Right atrium auricular region (tissue), 2 donors: ENCODE data around the gene MYH14. TPM values are rescaled to one million over a fixed set of nuclear protein-coding genes. Genes with fewer than 3 reads are reported as not detected.

Experiments used
- DNase-seq: peaks from one replicate; pipeline ENCODE4 v3.0.0-alpha.2; 2019; ENCODE audit warnings: low spot score
- H3K27ac ChIP-seq, 2 donors: fragments of 200-600 bp; sonication (generic); 1 replicate in 1 of 2; 2 replicates in 1 of 2; pipeline ENCODE4 v1.5.1; 2016 to 2019
- H3K27me3 ChIP-seq, 2 donors: fragments of 200-600 bp; sonication (generic); one replicate each; pipeline versions ENCODE4 v1.5.1 to v1.6.0; 2017 to 2019
- H3K36me3 ChIP-seq: fragments of 200-600 bp; sonication (generic); one replicate; pipeline ENCODE4 v1.5.1; 2016
- H3K4me1 ChIP-seq, 2 donors: fragments of 200-600 bp; sonication (generic); one replicate each; pipeline versions ENCODE4 v1.5.1 to v1.6.0; 2017 to 2019
- H3K4me3 ChIP-seq, 2 donors: fragments of 200-600 bp; sonication (generic); 1 replicate in 1 of 2; 2 replicates in 1 of 2; pipeline ENCODE4 v1.5.1; 2017 to 2019; ENCODE audit warnings: mild to moderate bottlenecking in 1 of 2, moderate library complexity in 1 of 2
- H3K9me3 ChIP-seq, 2 donors: fragments of 200-600 bp; sonication (generic); one replicate each; pipeline ENCODE4 v1.5.1; 2019
- CTCF ChIP-seq, 2 donors: fragments of 200-600 bp; sonication (generic); IDR thresholded peaks; one replicate each; pipeline ENCODE4 v1.5.1; 2019; ENCODE audit warnings: antibody characterized with exemption in 2 of 2
- total RNA-seq, 2 donors: library from RNA; depleted of rRNA; stranded (reverse); fragments of >200 nt; gene quantifications; one replicate each; pipeline ENCODE4 v1.1.0, GENCODE V29; 2016

Gene MYH14
- total RNA-seq, 2 donors from 2014 or later: 40.9 to 44.5 TPM

- no peak for DNase-seq
- H3K27me3 ChIP-seq: no peaks in the 10 kb centered on the region
- H3K4me3 ChIP-seq: peak overlapping the region; percentile 41 to 49
- H3K27ac ChIP-seq: peak overlapping the region; percentile 82 to 88
- H3K9me3 ChIP-seq: no peaks in the 10 kb centered on the region
- H3K36me3 ChIP-seq: no peaks in the 10 kb centered on the region
- H3K4me1 ChIP-seq: peaks cover 0 to 50% of the 10 kb centered on the region in 2 donors
- TF ChIP-seq CTCF (IDR thresholded peaks at IDR 0.05): no peak
Observed at GRCh38 chr19:50330365-50331078, 127.1 kb downstream of the MYH14 start.

DNA sequence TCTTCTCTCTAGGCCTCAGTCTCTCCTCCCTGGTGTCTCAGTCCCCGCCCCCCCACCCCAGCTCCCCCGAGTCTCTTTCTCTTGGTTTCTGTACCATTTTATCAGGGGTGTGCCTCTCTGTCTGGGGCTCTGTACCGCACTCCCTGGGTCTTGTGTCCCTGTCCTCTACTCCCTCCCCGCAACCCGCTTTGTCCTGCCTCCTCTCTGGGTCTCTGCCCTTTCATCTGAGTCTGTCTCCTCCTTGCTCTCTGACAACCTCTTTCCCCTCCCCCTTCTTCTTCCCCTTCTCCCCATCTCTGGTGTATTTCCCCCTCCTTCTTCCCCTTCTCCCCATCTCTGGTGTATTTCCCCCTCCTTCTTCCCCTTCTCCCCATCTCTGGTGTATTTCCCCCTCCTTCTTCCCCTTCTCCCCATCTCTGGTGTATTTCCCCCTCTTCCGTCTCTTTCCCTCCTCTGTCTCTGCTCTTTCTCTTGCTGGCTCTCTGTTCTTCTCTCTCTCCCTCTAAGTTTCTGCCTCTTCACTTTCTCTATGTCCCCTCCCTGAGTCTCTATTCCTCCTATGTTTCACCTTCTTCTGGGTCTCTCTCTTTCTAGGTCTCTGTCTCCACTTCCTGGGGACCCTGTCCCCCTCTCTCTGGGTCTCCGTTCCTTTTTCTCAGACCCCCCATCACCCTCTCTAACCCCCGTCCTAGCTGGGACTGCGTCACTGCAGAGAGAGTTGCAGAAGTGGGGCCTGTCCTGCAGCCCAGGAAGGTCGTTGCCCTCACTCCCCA is 128.0 kb downstream of the MYH14 start:
- peak overlapping the region; percentile 82 to 88 for H3K27ac ChIP-seq
- no peaks in the 10 kb centered on the region for H3K9me3 ChIP-seq
- H3K36me3 ChIP-seq: no peaks in the 10 kb centered on the region
- DNase-seq: no peak
- peaks cover 0 to 42% of the 10 kb centered on the region in 2 donors for H3K4me1 ChIP-seq
- H3K4me3 ChIP-seq: peak overlapping the region; percentile 41 to 49
- no peak for TF ChIP-seq CTCF (IDR thresholded peaks at IDR 0.05)
- H3K27me3 ChIP-seq: no peaks in the 10 kb centered on the region

DNA sequence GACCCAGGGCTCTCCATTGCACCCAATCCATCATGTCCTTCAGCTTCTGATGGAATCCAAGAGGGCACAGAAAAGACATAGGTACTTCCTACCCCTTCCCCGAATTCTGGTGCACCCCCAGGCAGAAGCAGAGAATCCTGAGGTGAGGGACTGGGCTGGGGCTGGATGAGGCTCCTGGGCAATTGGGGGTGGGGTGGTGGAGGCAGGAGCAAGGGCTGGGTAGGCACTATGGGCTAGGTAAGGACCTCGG is 128.5 kb downstream of the MYH14 start:
- Histone ChIP-seq H3K4me1 (peaks cover 0 to 40% of the 10 kb centered on the region in 2 donors), H3K9me3 (no peaks in the 10 kb centered on the region), H3K27me3 (no peaks in the 10 kb centered on the region), H3K27ac (peak overlapping the region; percentile 62 to 77), H3K4me3 (no peak overlapping the region), H3K36me3 (no peaks in the 10 kb centered on the region)
- no peak for TF ChIP-seq CTCF (IDR thresholded peaks at IDR 0.05)
- no peak for DNase-seq

DNA sequence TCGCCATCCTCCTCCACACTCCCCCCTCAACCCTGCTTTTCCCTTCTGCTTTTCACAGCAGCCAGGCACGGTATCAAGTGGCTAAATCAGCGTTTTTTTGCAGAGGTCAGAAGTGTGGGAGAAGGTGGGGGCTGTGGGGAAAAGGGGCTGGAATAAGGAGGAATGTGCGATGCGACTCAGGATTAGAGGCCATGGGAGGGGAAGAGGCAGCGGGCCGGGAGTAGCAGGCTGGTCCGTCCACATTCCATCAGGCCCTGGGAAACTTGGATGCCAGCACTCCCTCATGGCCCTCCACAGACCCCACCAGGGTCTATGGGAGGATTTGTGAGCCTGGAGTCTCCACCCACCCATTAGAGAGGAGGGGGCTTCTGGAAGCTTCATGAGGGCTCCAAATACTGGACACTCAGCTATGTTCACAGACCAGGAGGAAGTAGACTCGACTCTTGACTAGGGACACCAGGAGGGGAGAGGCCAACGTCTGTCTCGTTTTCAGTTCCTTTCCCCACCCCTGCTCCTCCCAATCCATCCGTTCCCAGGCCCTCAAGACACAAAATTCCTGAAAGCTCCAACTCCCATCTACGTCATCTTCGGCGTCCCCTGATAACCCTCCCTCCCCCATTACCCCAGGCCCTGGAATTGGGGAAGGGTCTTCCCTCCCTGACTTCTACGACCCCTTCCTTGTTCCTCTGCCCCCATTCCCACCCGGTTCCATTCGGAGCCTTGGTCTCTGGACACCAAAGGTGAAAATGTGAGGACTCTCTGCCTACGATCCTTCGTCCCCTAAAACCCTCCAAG is 129.0 kb downstream of the MYH14 start:
- no peak for DNase-seq
- no peak for TF ChIP-seq CTCF (IDR thresholded peaks at IDR 0.05)
- H3K4me1 ChIP-seq: peaks cover 0 to 40% of the 10 kb centered on the region in 2 donors
- no peaks in the 10 kb centered on the region for H3K9me3 ChIP-seq
- no peaks in the 10 kb centered on the region for H3K36me3 ChIP-seq
- peak overlapping the region; percentile 62 to 77 for H3K27ac ChIP-seq
- H3K27me3 ChIP-seq: no peaks in the 10 kb centered on the region
- peak overlapping the region; percentile 41 to 44 for H3K4me3 ChIP-seq

DNA sequence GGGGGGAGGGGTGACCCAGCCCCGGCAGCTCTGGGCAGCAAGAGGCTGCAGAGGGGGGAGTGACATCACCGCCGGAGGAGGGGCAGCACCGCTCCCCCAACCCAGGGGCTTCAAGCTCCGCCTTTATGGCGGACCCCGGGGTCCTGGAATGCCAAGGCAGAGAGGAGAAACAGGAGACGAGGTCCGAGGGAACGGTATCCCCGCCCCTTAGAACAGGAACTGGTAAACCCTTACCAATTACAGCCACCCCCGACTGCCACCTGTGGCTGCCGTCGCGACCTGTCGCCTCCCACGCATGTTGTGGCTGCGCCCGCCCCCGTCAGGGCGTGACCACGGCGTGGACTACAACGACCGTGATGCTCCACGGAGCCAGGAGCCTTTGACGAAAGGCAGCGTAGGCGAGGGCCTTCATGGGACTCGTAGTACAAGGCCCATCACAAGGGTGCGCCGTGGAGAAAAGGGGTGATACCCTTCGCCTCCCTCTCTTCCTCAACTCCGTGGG is 129.9 kb downstream of the MYH14 start:
- H3K4me3 ChIP-seq: peak overlapping the region; percentile 41 to 44
- no peaks in the 10 kb centered on the region for H3K27me3 ChIP-seq
- DNase-seq: peak; percentile 92
- TF ChIP-seq CTCF (IDR thresholded peaks at IDR 0.05): no peak
- H3K36me3 ChIP-seq: no peaks in the 10 kb centered on the region
- peaks cover 0 to 40% of the 10 kb centered on the region in 2 donors for H3K4me1 ChIP-seq
- H3K9me3 ChIP-seq: no peaks in the 10 kb centered on the region
- peak overlapping the region; percentile 62 to 77 for H3K27ac ChIP-seq
